Measurements from ENCODE around the gene FNDC3B. TPM values are rescaled to one million over a fixed set of nuclear protein-coding genes. Genes with fewer than 3 reads are reported as not detected.

Gene FNDC3B
- total and polyA plus RNA-seq, 2 of the 8 experiments (the other 6 are each of a cell fraction or from before 2014, with no cell fraction given): 14.1 to 44.4 TPM

DNA sequence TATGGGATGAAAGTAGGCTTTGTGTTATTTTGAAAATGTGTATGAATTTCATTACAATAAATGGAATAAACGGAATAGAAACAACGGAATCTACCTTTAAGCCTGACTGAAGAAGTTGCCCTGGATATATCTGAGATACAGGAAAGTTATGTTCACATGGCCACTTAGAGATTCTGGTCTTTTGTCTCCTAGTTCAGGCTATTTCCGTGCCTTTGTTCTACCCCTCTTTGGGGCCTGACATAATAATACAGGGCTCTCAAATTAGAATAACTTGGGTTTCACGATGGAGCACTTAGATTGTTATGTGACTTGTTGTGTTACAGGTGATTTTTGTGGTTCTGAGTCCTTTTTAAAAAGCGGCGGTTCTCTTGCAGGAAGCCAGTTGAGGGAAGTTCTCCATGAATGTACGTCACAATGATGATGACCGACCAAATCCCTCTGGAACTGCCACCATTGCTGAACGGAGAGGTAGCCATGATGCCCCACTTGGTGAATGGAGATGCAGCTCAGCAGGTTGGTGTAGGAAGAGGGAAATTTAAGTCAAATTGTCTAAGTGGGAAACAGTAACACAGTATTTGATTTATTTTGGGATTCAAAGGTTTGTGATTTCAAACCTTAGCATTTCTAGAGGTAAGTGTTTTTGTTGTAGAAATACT is 72.8 kb downstream of the FNDC3B start:
- no peak overlapping the region for H4K5ac ChIP-seq (ENCODE audit: insufficient read length, low read depth, low read length)
- no peak overlapping the region for H3K4me2 ChIP-seq (ENCODE audit: insufficient read depth in 1 of 2, low read depth in 2 of 2, low read length in 2 of 2)
- H2BK20ac ChIP-seq (ENCODE audit: low read length): no peak overlapping the region
- H3K9me3 ChIP-seq (ENCODE audit: insufficient read depth in 2 of 2, low read depth in 1 of 2, low read length in 1 of 2): no peaks in the 10 kb centered on the region
- no peak overlapping the region for H2BK5ac ChIP-seq (ENCODE audit: low read depth, low read length)
- H3K4me3 ChIP-seq (ENCODE audit: extremely low read depth in 1 of 4, insufficient read depth in 2 of 4, low read depth in 3 of 4, low read length in 4 of 4): no peak overlapping the region
- H3K36me3 ChIP-seq (ENCODE audit: control insufficient read depth in 2 of 4, insufficient read depth in 4 of 4, low read length in 3 of 4): peaks cover 0 to 17% (median 11%) of the 10 kb centered on the region in 4 experiments; a peak in 6 of 8 replicates
- no peaks in the 10 kb centered on the region for H3K27me3 ChIP-seq (replicated peaks in 1 of 4; ENCODE audit: control insufficient read depth in 3 of 4, extremely low read depth in 1 of 4, insufficient read depth in 3 of 4, low read length in 3 of 4)
- FAIRE-seq (no peak), DNase-seq (ENCODE audit: low read depth in 1 of 2, low spot score in 2 of 2) (no peak)
- no peak overlapping the region for H3K27ac ChIP-seq (ENCODE audit: low read depth, low read length)
- WGBS, 2 experiments (ENCODE audit: extremely low coverage in 1 of 2, insufficient coverage in 1 of 2, insufficient read length in 1 of 2, insufficient replicate concordance in 2 of 2, low coverage in 1 of 2, low lambda C conversion rate in 2 of 2, missing lambda C conversion rate in 1 of 2): 87% methylated on average over 9 of the region's 9 CpGs; no CpG with 5 or more reads in 1 of the 2 experiments
- H2BK15ac ChIP-seq (ENCODE audit: low read length): no peak overlapping the region
- no peak overlapping the region for H3K4ac ChIP-seq (replicated peaks; ENCODE audit: insufficient read length, low read depth, low read length)
- no peak overlapping the region for H2AK5ac ChIP-seq (ENCODE audit: low read depth, low read length)
- no peak overlapping the region for H4K91ac ChIP-seq (replicated peaks; ENCODE audit: insufficient read length, low read length)
- H3K56ac ChIP-seq (replicated peaks; ENCODE audit: insufficient read length, low read depth, low read length): no peak overlapping the region
- H3K18ac ChIP-seq (ENCODE audit: extremely low read depth, low read length): no peak overlapping the region
- no peak overlapping the region for H3K23ac ChIP-seq (ENCODE audit: insufficient read length)
- H4K8ac ChIP-seq (ENCODE audit: extremely low read depth, insufficient read depth, low read length): no peak overlapping the region
- no peak for TF ChIP-seq POU5F1 (IDR thresholded peaks at IDR 0.05; ENCODE audit: low read depth, low read length)
- no peak for TF ChIP-seq TAF7 (optimal IDR thresholded peaks at IDR 0.05; ENCODE audit: borderline replicate concordance, low read depth, low read length)
- TF ChIP-seq CREB1 (IDR thresholded peaks at IDR 0.05): no peak
- TF ChIP-seq RAD21 (IDR thresholded peaks at IDR 0.05 in 1 of 2, conservative IDR thresholded peaks at IDR 0.05 in 1 of 2; ENCODE audit: low read depth in 2 of 2, low read length in 2 of 2): no peak
- TF ChIP-seq YY1 (IDR thresholded peaks at IDR 0.05; ENCODE audit: low read depth, low read length): no peak
- no peak for TF ChIP-seq POLR2A (IDR thresholded peaks at IDR 0.05; ENCODE audit: control extremely low read depth in 1 of 2, low read depth in 2 of 2, low read length in 2 of 2)
- no peak for TF ChIP-seq TBP (IDR thresholded peaks at IDR 0.05; ENCODE audit: low read depth, low read length)
- no peak for TF ChIP-seq SAP30 (IDR thresholded peaks at IDR 0.05; ENCODE audit: insufficient read depth, insufficient replicate concordance, low read length)
- no peak overlapping the region for H2BK120ac ChIP-seq (replicated peaks; ENCODE audit: low read depth, low read length)
- H3K14ac ChIP-seq (ENCODE audit: insufficient read length): no peak overlapping the region
- no peaks in the 10 kb centered on the region for H3K23me2 ChIP-seq (ENCODE audit: low read depth, low read length)
- no peaks in the 10 kb centered on the region for H4K20me1 ChIP-seq (replicated peaks in 1 of 2; ENCODE audit: control insufficient read depth in 1 of 2, insufficient read depth in 2 of 2, low read length in 2 of 2)
- POLR2A ChIA-PET (ENCODE audit: partially characterized antibody): no interaction called here
- H3K4me1 ChIP-seq (replicated peaks in 1 of 4; ENCODE audit: control insufficient read depth in 3 of 4, insufficient read depth in 4 of 4, low read length in 3 of 4): peaks cover 0 to 9% (median 4%) of the 10 kb centered on the region in 4 experiments; a peak in 2 of 7 replicates
- H3K9ac ChIP-seq (replicated peaks in 1 of 4; ENCODE audit: extremely low read depth in 1 of 4, low read depth in 3 of 4, low read length in 3 of 4): no peak overlapping the region
- no peak overlapping the region for H2BK12ac ChIP-seq (ENCODE audit: low read depth, low read length)
- peaks cover 3% of the 10 kb centered on the region; the same call in 1 of the 2 replicates for H3K79me1 ChIP-seq (ENCODE audit: low read depth, low read length)
- peaks cover 0 to 44% of the 10 kb centered on the region in 2 experiments for H3K79me2 ChIP-seq (ENCODE audit: control insufficient read depth in 1 of 2, insufficient read depth in 2 of 2, low read length in 2 of 2)
- CTCF ChIA-PET (ENCODE audit: partially characterized antibody): no interaction called here
- no peak overlapping the region for H2AFZ ChIP-seq (ENCODE audit: low read length)
